Left lung (tissue), 10 donors: Measurements from ENCODE around the gene TAAR2. TPM values are rescaled to one million over a fixed set of nuclear protein-coding genes. Genes with fewer than 3 reads are reported as not detected.
"Not testable (repeated sequence)": the region's sequence is repeated elsewhere in the genome, so short reads cannot be mapped to it uniquely, and the experiment has no call there.

Experiments used
- ATAC-seq: fragments of 200-7000 bp; cut with Tn5 transposase; one replicate; pipeline ENCODE4 v1.9.1; 2020; ENCODE audit warnings: moderate library complexity
- DNase-seq, 4 donors: peaks; one replicate each; pipeline ENCODE4 v3.0.0-alpha.2; 2013 to 2020
- H3K27ac ChIP-seq, 2 donors: fragments of 200-600 bp; sonication (generic) in 1 of 2; one replicate each; pipeline versions ENCODE4 v1.5.0 to v1.8.0; 2020 to 2021
- H3K27me3 ChIP-seq, 2 donors: fragments of 200-600 bp; sonication (generic) in 1 of 2; one replicate each; pipeline versions ENCODE4 v1.5.0 to v1.8.0; 2020 to 2021
- H3K36me3 ChIP-seq, 2 donors: fragments of 200-600 bp; sonication (generic) in 1 of 2; one replicate each; pipeline versions ENCODE4 v1.5.0 to v1.8.0; 2020 to 2021
- H3K4me1 ChIP-seq, 2 donors: fragments of 200-600 bp; one replicate each; pipeline ENCODE4 v1.8.0; 2021
- H3K4me3 ChIP-seq, 2 donors: fragments of 200-600 bp; sonication (generic) in 1 of 2; one replicate each; pipeline versions ENCODE4 v1.5.0 to v1.8.0; 2020 to 2021; ENCODE audit warnings: mild to moderate bottlenecking in 1 of 2
- H3K9me3 ChIP-seq, 2 donors: fragments of 200-600 bp; sonication (generic) in 1 of 2; one replicate each; pipeline versions ENCODE4 v1.5.0 to v1.8.0; 2020 to 2021
- intact Hi-C, 2 donors: fragments of 100-400 bp; cut with DNase I; formaldehyde crosslinking; loops; one replicate each; pipeline versions ENCODE4 v1.11.2 to v1.14.2; 2022
- polyA plus RNA-seq, 6 donors: library from polyadenylated mRNA; unstranded; fragments of 120-200 nt; gene quantifications; one replicate each; pipeline ENCODE4 v1.2.1, GENCODE V29; 2013; ENCODE audit not compliant: insufficient read length in 6 of 6
- total RNA-seq, 2 donors: library from RNA; stranded (reverse); fragmentation: NEBNext Ultra II Directional; extraction: Animal tissue kit (Norgen Biotek cat#: 25700); gene quantifications; one replicate each; pipeline ENCODE4 v1.2.1, GENCODE V29; 2021
- TF ChIP-seq, protein P1 (sequence below), 2 donors: fragments of 200-600 bp; sonication (generic) in 1 of 2; IDR thresholded peaks; one replicate each; pipeline versions ENCODE4 v1.5.0 to v1.8.0; 2021; ENCODE audit warnings: antibody characterized with exemption in 2 of 2
- donor health status: DM: no; HTN: yes; CAD: no.
- donor health status: DM: no; HTN: no; CAD: no.

Gene TAAR2
- total and polyA plus RNA-seq, 8 donors, result not detected

- no peaks in the 10 kb centered on the region for H3K27me3 ChIP-seq
- DNase-seq (no peak), ATAC-seq (peak; percentile 60)
- peak overlapping the region in 1 of 2 donors; percentile 70 for H3K27ac ChIP-seq
- peaks cover 0 to 10% of the 10 kb centered on the region in 2 donors for H3K4me1 ChIP-seq
- intact Hi-C loops, result no loop called here
- H3K9me3 ChIP-seq, result no peaks in the 10 kb centered on the region
- H3K4me3 ChIP-seq, result no peak overlapping the region
- H3K36me3 ChIP-seq, result no peaks in the 10 kb centered on the region
- TF ChIP-seq, protein P1, sequence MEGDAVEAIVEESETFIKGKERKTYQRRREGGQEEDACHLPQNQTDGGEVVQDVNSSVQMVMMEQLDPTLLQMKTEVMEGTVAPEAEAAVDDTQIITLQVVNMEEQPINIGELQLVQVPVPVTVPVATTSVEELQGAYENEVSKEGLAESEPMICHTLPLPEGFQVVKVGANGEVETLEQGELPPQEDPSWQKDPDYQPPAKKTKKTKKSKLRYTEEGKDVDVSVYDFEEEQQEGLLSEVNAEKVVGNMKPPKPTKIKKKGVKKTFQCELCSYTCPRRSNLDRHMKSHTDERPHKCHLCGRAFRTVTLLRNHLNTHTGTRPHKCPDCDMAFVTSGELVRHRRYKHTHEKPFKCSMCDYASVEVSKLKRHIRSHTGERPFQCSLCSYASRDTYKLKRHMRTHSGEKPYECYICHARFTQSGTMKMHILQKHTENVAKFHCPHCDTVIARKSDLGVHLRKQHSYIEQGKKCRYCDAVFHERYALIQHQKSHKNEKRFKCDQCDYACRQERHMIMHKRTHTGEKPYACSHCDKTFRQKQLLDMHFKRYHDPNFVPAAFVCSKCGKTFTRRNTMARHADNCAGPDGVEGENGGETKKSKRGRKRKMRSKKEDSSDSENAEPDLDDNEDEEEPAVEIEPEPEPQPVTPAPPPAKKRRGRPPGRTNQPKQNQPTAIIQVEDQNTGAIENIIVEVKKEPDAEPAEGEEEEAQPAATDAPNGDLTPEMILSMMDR (IDR thresholded peaks at IDR 0.05), result no peak
Observed at GRCh38 chr6:132651062-132651461, 27.0 kb upstream of the TAAR2 start.

DNA sequence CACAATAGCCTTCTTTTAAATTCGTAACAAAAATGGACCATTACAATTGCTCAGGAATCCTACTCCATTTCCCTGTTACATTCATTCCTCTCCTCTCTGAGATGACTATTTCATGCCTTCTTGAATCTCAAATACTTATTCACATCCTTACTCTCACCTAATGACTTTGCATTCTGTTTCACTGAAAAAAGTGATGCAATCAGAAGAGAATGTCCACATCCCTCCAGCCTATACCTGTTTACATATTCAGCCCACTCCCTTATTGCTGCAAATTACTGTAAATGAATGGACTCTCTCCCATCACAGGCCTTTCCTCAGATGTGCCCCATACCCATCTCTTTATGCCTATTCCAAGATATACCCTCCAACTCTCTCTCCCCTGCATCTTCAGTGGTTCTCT, 26.4 kb upstream of the TAAR2 start:
- Histone ChIP-seq H3K9me3 (no peaks in the 10 kb centered on the region), H3K4me1 (peaks cover 0 to 10% of the 10 kb centered on the region in 2 donors), H3K27me3 (no peaks in the 10 kb centered on the region), H3K27ac (peak overlapping the region in 1 of 2 donors; percentile 70), H3K36me3 (no peaks in the 10 kb centered on the region), H3K4me3 (no peak overlapping the region)
- DNase-seq (no peak), ATAC-seq (no peak)
- TF ChIP-seq, protein P1 (IDR thresholded peaks at IDR 0.05), result no peak
- intact Hi-C loops, result no loop called here

GRCh38 chr6:132648828-132649227, 24.8 kb upstream of the TAAR2 start:
- H3K36me3 ChIP-seq, result no peaks in the 10 kb centered on the region
- no peaks in the 10 kb centered on the region for H3K9me3 ChIP-seq
- TF ChIP-seq, protein P1 (IDR thresholded peaks at IDR 0.05), result no peak
- ATAC-seq (no peak), DNase-seq (no peak)
- H3K4me1 ChIP-seq, result peaks cover 0 to 10% of the 10 kb centered on the region in 2 donors
- H3K27me3 ChIP-seq, result no peaks in the 10 kb centered on the region
- no peak overlapping the region for H3K4me3 ChIP-seq
- H3K27ac ChIP-seq, result peak overlapping the region in 1 of 2 donors; percentile 70
- intact Hi-C loops, result no loop called here

GRCh38 chr6:132648356-132648755, 24.3 kb upstream of the TAAR2 start:
- H3K27me3 ChIP-seq, result no peaks in the 10 kb centered on the region
- intact Hi-C loops, result no loop called here
- peaks cover 0 to 10% of the 10 kb centered on the region in 2 donors for H3K4me1 ChIP-seq
- H3K36me3 ChIP-seq, result no peaks in the 10 kb centered on the region
- H3K27ac ChIP-seq, result peak overlapping the region in 1 of 2 donors; percentile 70
- TF ChIP-seq, protein P1 (IDR thresholded peaks at IDR 0.05), result no peak
- H3K9me3 ChIP-seq, result no peaks in the 10 kb centered on the region
- no peak for DNase-seq
- no peak for ATAC-seq
- H3K4me3 ChIP-seq, result no peak overlapping the region

GRCh38 chr6:132643547-132643946, 19.5 kb upstream of the TAAR2 start:
- intact Hi-C loops, result no loop called here
- TF ChIP-seq, protein P1 (IDR thresholded peaks at IDR 0.05), result no peak
- no peak overlapping the region for H3K27ac ChIP-seq

GRCh38 chr6:132637135-132637534, 13.1 kb upstream of the TAAR2 start:
- H3K4me1 ChIP-seq, H3K4me3 ChIP-seq, H3K36me3 ChIP-seq, H3K9me3 ChIP-seq, DNase-seq, ATAC-seq, intact Hi-C loops, H3K27ac ChIP-seq: not testable (repeated sequence)
- peaks cover 0 to 16% of the 10 kb centered on the region in 2 donors for H3K27me3 ChIP-seq

More at GRCh38 chr6:132643547-132643946, 19.5 kb upstream of the TAAR2 start:
- DNase-seq, result no peak
- Histone ChIP-seq H3K9me3 (no peaks in the 10 kb centered on the region), H3K27me3 (no peaks in the 10 kb centered on the region), H3K36me3 (no peaks in the 10 kb centered on the region), H3K4me3 (no peak overlapping the region), H3K4me1 (peaks cover 0 to 6% of the 10 kb centered on the region in 2 donors)
- ATAC-seq, result no peak

DNA sequence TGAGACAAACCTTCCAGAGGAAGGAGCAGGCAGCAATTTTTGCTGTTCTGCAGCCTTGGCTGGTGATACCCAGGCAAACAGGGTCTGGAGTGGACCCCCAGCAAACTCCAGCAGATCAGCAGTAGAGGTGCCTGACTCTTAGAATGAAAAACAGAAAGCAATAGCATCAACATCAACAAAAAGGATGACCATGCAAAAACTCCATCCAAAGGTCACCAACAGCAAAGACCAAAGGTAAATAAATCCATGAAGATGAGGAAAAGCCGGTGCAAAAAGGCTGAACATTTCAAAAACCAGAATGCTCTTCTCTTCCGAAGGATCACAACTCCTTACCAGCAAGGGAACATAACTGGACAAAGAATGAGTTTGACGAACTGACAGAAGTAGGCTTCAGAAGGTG, 11.8 kb upstream of the TAAR2 start:
- H3K27ac ChIP-seq, H3K36me3 ChIP-seq, H3K4me1 ChIP-seq, ATAC-seq, DNase-seq, intact Hi-C loops, H3K9me3 ChIP-seq, H3K4me3 ChIP-seq: not testable (repeated sequence)
- peaks cover 0 to 16% of the 10 kb centered on the region in 2 donors for H3K27me3 ChIP-seq

GRCh38 chr6:132635288-132635687, 11.2 kb upstream of the TAAR2 start:
- intact Hi-C loops, DNase-seq, H3K4me3 ChIP-seq, ATAC-seq, H3K27ac ChIP-seq, H3K36me3 ChIP-seq, H3K9me3 ChIP-seq, H3K4me1 ChIP-seq: not testable (repeated sequence)
- H3K27me3 ChIP-seq, result peaks cover 0 to 16% of the 10 kb centered on the region in 2 donors
